ENCODE results near the gene FLOT2. TPM values are rescaled to one million over a fixed set of nuclear protein-coding genes. Genes with fewer than 3 reads are reported as not detected.

Gene FLOT2
- total RNA-seq, 1 donor from 2014 or later = 73.1 TPM

- H3K27me3 Mint-ChIP-seq = no peaks in the 10 kb centered on the region
- no peak overlapping the region for H3K4me3 Mint-ChIP-seq
- H3K27ac Mint-ChIP-seq = no peak overlapping the region
- no peak for DNase-seq (ENCODE audit: extremely low spot score, unreplicated experiment)
- peaks cover 9% of the 10 kb centered on the region for H3K36me3 Mint-ChIP-seq
- no peak for TF ChIP-seq CTCF (conservative IDR thresholded peaks at IDR 0.05)
- H3K4me1 Mint-ChIP-seq (ENCODE audit: unreplicated experiment) = no peaks in the 10 kb centered on the region
- no peaks in the 10 kb centered on the region for H3K9me3 Mint-ChIP-seq
These were observed 22.8 kb downstream of the FLOT2 start for GRCh38 chr17:28874750-28875149.

- no peaks in the 10 kb centered on the region for H3K27me3 Mint-ChIP-seq
- H3K9me3 Mint-ChIP-seq = no peaks in the 10 kb centered on the region
- no peak overlapping the region for H3K27ac Mint-ChIP-seq
- DNase-seq (ENCODE audit: extremely low spot score, unreplicated experiment) = no peak
- no peak overlapping the region for H3K4me3 Mint-ChIP-seq
- peaks cover 6% of the 10 kb centered on the region for H3K36me3 Mint-ChIP-seq
- no peaks in the 10 kb centered on the region for H3K4me1 Mint-ChIP-seq (ENCODE audit: unreplicated experiment)
- TF ChIP-seq CTCF (conservative IDR thresholded peaks at IDR 0.05) = no peak
These were observed 23.7 kb downstream of the FLOT2 start for GRCh38 chr17:28873839-28874238.

- H3K4me1 Mint-ChIP-seq (ENCODE audit: unreplicated experiment) = no peaks in the 10 kb centered on the region
- H3K27ac Mint-ChIP-seq = no peak overlapping the region
- no peak overlapping the region for H3K4me3 Mint-ChIP-seq
- no peaks in the 10 kb centered on the region for H3K36me3 Mint-ChIP-seq
- H3K9me3 Mint-ChIP-seq = no peaks in the 10 kb centered on the region
- TF ChIP-seq CTCF (conservative IDR thresholded peaks at IDR 0.05) = no peak
- DNase-seq (ENCODE audit: extremely low spot score, unreplicated experiment) = no peak
- no peaks in the 10 kb centered on the region for H3K27me3 Mint-ChIP-seq
These were observed 26.4 kb downstream of the FLOT2 start for GRCh38 chr17:28871056-28871579.

GRCh38 chr17:28867276-28867675 is 30.3 kb downstream of the FLOT2 start:
- no peak for DNase-seq (ENCODE audit: extremely low spot score, unreplicated experiment)
- no peak overlapping the region for H3K27ac Mint-ChIP-seq
- H3K27me3 Mint-ChIP-seq = no peaks in the 10 kb centered on the region
- H3K36me3 Mint-ChIP-seq = no peaks in the 10 kb centered on the region
- H3K9me3 Mint-ChIP-seq = no peaks in the 10 kb centered on the region
- no peak for TF ChIP-seq CTCF (conservative IDR thresholded peaks at IDR 0.05)
- H3K4me1 Mint-ChIP-seq (ENCODE audit: unreplicated experiment) = no peaks in the 10 kb centered on the region
- H3K4me3 Mint-ChIP-seq = no peak overlapping the region

- no peak for DNase-seq (ENCODE audit: extremely low spot score, unreplicated experiment)
- Mint-ChIP-seq H3K4me3 (no peak overlapping the region), H3K27ac (no peak overlapping the region), H3K9me3 (no peaks in the 10 kb centered on the region), H3K36me3 (peaks cover 4% of the 10 kb centered on the region), H3K27me3 (no peaks in the 10 kb centered on the region), H3K4me1 (ENCODE audit: unreplicated experiment) (no peaks in the 10 kb centered on the region)
- TF ChIP-seq CTCF (conservative IDR thresholded peaks at IDR 0.05) = no peak
These were observed 31.4 kb downstream of the FLOT2 start for GRCh38 chr17:28865946-28866752.
